B cell (primary cell): ENCODE data around the gene MLEC. TPM values are rescaled to one million over a fixed set of nuclear protein-coding genes. Genes with fewer than 3 reads are reported as not detected.

Experiments used
- ATAC-seq: fragments of 200-7000 bp; cut with Tn5 transposase; one replicate; pipeline ENCODE4 v1.10.0; 2021; ENCODE audit warnings: low read depth, mild to moderate bottlenecking, moderate number of reproducible peaks, moderate library complexity
- CTCF ChIA-PET: fragments of 350-600 bp; sonication (Branson Sonifier 250); formaldehyde crosslinking; loops from one replicate; lab custom pipeline; 2021; ENCODE audit warnings: antibody characterized with exemption, inconsistent platforms; lab: Charles Lee
- POLR2A ChIA-PET: fragments of 350-600 bp; sonication (Branson Sonifier 250); formaldehyde crosslinking; loops from one replicate; lab custom pipeline; 2021; ENCODE audit warnings: antibody characterized with exemption; lab: Charles Lee
- DNase-seq: peaks from one replicate; pipeline ENCODE4 v3.0.0; 2013
- H2AFZ ChIP-seq: 2 replicates; pipeline ENCODE4 v1.6.1; 2012; ENCODE audit warnings: mild to moderate bottlenecking, low read depth, low read length; ENCODE audit not compliant: insufficient read depth, poor library complexity, severe bottlenecking
- H3K27ac ChIP-seq, 2 donors: 1 replicate in 1 of 2; 2 replicates in 1 of 2; pipeline ENCODE4 v1.5.1; 2012 to 2013; ENCODE audit warnings: low read length in 2 of 2, mild to moderate bottlenecking in 2 of 2, moderate library complexity in 1 of 2
- H3K27me3 ChIP-seq, 4 experiments: fragments of 200-600 bp in 1 of 4; sonication (generic) in 1 of 4; replicated peaks in 1 of 4; 1 replicate in 2 of 4; 2 replicates in 2 of 4; pipeline versions ENCODE4 v1.6.1 to v1.7.0; 2013 to 2016; ENCODE audit warnings: low read length in 3 of 4, mild to moderate bottlenecking in 2 of 4, mixed read lengths in 1 of 4, moderate library complexity in 1 of 4; ENCODE audit not compliant: insufficient read depth in 4 of 4, control insufficient read depth in 3 of 4; ENCODE audit errors: control extremely low read depth in 1 of 4
- H3K36me3 ChIP-seq, 2 experiments: replicated peaks in 1 of 2; 1 replicate in 1 of 2; 2 replicates in 1 of 2; pipeline versions ENCODE4 v1.6.1 to v1.7.1; 2013; ENCODE audit warnings: low read length in 1 of 2; ENCODE audit not compliant: insufficient read depth in 2 of 2, control insufficient read depth in 1 of 2; ENCODE audit errors: control extremely low read depth in 1 of 2, extremely low read depth in 1 of 2
- H3K4me1 ChIP-seq, 2 donors: fragments of 200-600 bp in 1 of 2; sonication (generic) in 1 of 2; 1 replicate in 1 of 2; 2 replicates in 1 of 2; pipeline versions ENCODE4 v1.5.1 to v1.6.1; 2013 to 2017; ENCODE audit warnings: low read length in 2 of 2; ENCODE audit not compliant: control insufficient read depth in 2 of 2, insufficient read depth in 2 of 2
- H3K4me2 ChIP-seq: replicated peaks from 2 replicates; pipeline ENCODE3; 2012; ENCODE audit warnings: mild to moderate bottlenecking, low read depth, low read length; ENCODE audit not compliant: poor library complexity, severe bottlenecking
- H3K4me3 ChIP-seq, 5 experiments: fragments of 200-600 bp in 1 of 5; sonication (generic) in 1 of 5; 1 replicate in 3 of 5; 2 replicates in 2 of 5; pipeline versions ENCODE4 v1.5.1 to v1.7.0; 2011 to 2016; ENCODE audit warnings: low read length in 4 of 5, mild to moderate bottlenecking in 4 of 5, low read depth in 2 of 5, control low read depth in 1 of 5, moderate library complexity in 1 of 5; ENCODE audit not compliant: insufficient read depth in 1 of 5; ENCODE audit errors: control extremely low read depth in 1 of 5, extremely low read depth in 1 of 5
- H3K79me2 ChIP-seq: fragments of 200-600 bp; sonication (generic); one replicate; pipeline ENCODE4 v1.6.0; 2016; ENCODE audit warnings: low read length; ENCODE audit not compliant: control insufficient read depth, insufficient read depth
- H3K9ac ChIP-seq: fragments of 200-600 bp; sonication (generic); 2 replicates; pipeline ENCODE4 v1.6.1; 2017; ENCODE audit warnings: mild to moderate bottlenecking, low read length, moderate library complexity
- H3K9me3 ChIP-seq, 3 donors: one replicate each; pipeline versions ENCODE4 v1.6.1 to v1.7.1; 2013; ENCODE audit warnings: low read length in 2 of 3; ENCODE audit not compliant: control insufficient read depth in 2 of 3, insufficient read depth in 1 of 3; ENCODE audit errors: control extremely low read depth in 1 of 3
- H4K20me1 ChIP-seq: 2 replicates; pipeline ENCODE4 v1.6.0; 2012; ENCODE audit warnings: mild to moderate bottlenecking, low read length; ENCODE audit not compliant: insufficient read depth, control insufficient read depth, poor library complexity, severe bottlenecking
- H3K27ac Mint-ChIP-seq: one replicate; pipeline ENCODE4 v1.8.0; 2021; ENCODE audit warnings: mixed read lengths
- H3K27me3 Mint-ChIP-seq: one replicate; pipeline ENCODE4 v1.8.0; 2021; ENCODE audit warnings: mixed read lengths
- H3K4me1 Mint-ChIP-seq: one replicate; pipeline ENCODE4 v1.8.0; 2021; ENCODE audit warnings: mixed read lengths
- H3K4me3 Mint-ChIP-seq: one replicate; pipeline ENCODE4 v1.8.0; 2021; ENCODE audit warnings: mixed read lengths
- H3K9me3 Mint-ChIP-seq: one replicate; pipeline ENCODE4 v1.8.0; 2022; ENCODE audit warnings: mixed read lengths; ENCODE audit not compliant: insufficient read depth
- CTCF ChIP-seq: fragments of 200-600 bp; IDR thresholded peaks from one replicate; pipeline ENCODE4 v1.8.0; 2022; ENCODE audit warnings: antibody characterized with exemption, mild to moderate bottlenecking
- EZH2 ChIP-seq: IDR thresholded peaks from 2 replicates; pipeline ENCODE4 v1.6.1; 2012; ENCODE audit warnings: borderline replicate concordance, low read depth, mild to moderate bottlenecking, moderate library complexity, low read length; ENCODE audit not compliant: insufficient read depth, poor library complexity, severe bottlenecking
- WGBS: methylation state at CpG from one replicate; pipeline ENCODE4 v1.1.5; 2013; ENCODE audit warnings: missing lambda C conversion rate; ENCODE audit not compliant: insufficient coverage; 5-methylcytosine and 5-hydroxymethylcytosine counted together
- intact Hi-C: fragments of 100-400 bp; cut with micrococcal nuclease; formaldehyde crosslinking; loops from one replicate; pipeline ENCODE4 v1.10.0; 2022
- polyA plus RNA-seq: library from polyadenylated mRNA; depleted of rRNA; stranded (reverse); fragments of >200 nt; gene quantifications from 2 replicates; pipeline ENCODE4 v1.2.3, GENCODE V29; 2012
- total RNA-seq, 2 donors: library from RNA; stranded (reverse); fragments of 120-200 nt in 1 of 2; gene quantifications; 1 replicate in 1 of 2; 2 replicates in 1 of 2; pipeline versions ENCODE4 v1.2.3 to v1.2.4, GENCODE V29; 2013 to 2022

Gene MLEC
- total and polyA plus RNA-seq, 2 donors (not counting 1 experiment from before 2014, with no cell fraction given): 5.5 to 52.6 TPM

- Histone ChIP-seq H3K36me3 (peaks cover 9 to 79% of the 10 kb centered on the region in 2 experiments), H3K4me1 (peaks cover 3 to 7% of the 10 kb centered on the region in 2 donors), H3K4me2 (no peak overlapping the region), H3K27me3 (no peaks in the 10 kb centered on the region), H3K79me2 (peaks cover 12% of the 10 kb centered on the region), H4K20me1 (no peaks in the 10 kb centered on the region), H3K9me3 (no peaks in the 10 kb centered on the region), H3K27ac (no peak overlapping the region), H2AFZ (no peak overlapping the region), H3K4me3 (no peak overlapping the region), H3K9ac (no peak overlapping the region)
- WGBS: no CpG with 5 or more reads among the region's 3 CpGs
- DNase-seq (no peak), ATAC-seq (no peak)
- H3K4me1 Mint-ChIP-seq: peaks cover 8% of the 10 kb centered on the region
- H3K4me3 Mint-ChIP-seq: no peak overlapping the region
- no peaks in the 10 kb centered on the region for H3K9me3 Mint-ChIP-seq
- CTCF ChIA-PET: interaction anchor here (1.0 to 1.8 kb wide), 4 partner anchors 16 to 273 kb away, joined by 3 to 5 read pairs (median 3); no protein-coding TSS in a partner anchor
- no peak overlapping the region for H3K27ac Mint-ChIP-seq
- POLR2A ChIA-PET: interaction anchor here (0.5 to 1.3 kb wide), 3 partner anchors 9 to 36 kb away, joined by 4 to 6 read pairs (median 5); partner anchors contain the start of gene MLEC
- intact Hi-C loops: no loop called here
- H3K27me3 Mint-ChIP-seq: no peaks in the 10 kb centered on the region
- TF ChIP-seq EZH2: no peak
- TF ChIP-seq CTCF: no peak
Observed at GRCh38 chr12:120698665-120699064, 11.7 kb downstream of the MLEC start.

- Histone ChIP-seq H3K36me3 (peaks cover 5 to 71% of the 10 kb centered on the region in 2 experiments), H3K4me3 (no peak overlapping the region), H3K4me2 (no peak overlapping the region), H3K79me2 (peaks cover 5% of the 10 kb centered on the region), H3K27ac (no peak overlapping the region), H4K20me1 (no peaks in the 10 kb centered on the region), H3K9ac (no peak overlapping the region), H3K4me1 (peaks cover 3 to 7% of the 10 kb centered on the region in 2 donors), H3K27me3 (no peaks in the 10 kb centered on the region), H3K9me3 (no peaks in the 10 kb centered on the region), H2AFZ (no peak overlapping the region)
- Mint-ChIP-seq H3K27ac (no peak overlapping the region), H3K27me3 (no peaks in the 10 kb centered on the region), H3K4me3 (no peak overlapping the region), H3K9me3 (no peaks in the 10 kb centered on the region), H3K4me1 (peaks cover 8% of the 10 kb centered on the region)
- TF ChIP-seq CTCF (no peak), EZH2 (no peak)
- 98% methylated on average over 4 of the region's 7 CpGs for WGBS
- ChIA-PET POLR2A (no interaction called here), CTCF (interaction anchor here (0.7 to 4.4 kb wide), 4 partner anchors 11 to 191 kb away, joined by 3 to 19 read pairs (median 4); partner anchors contain the start of gene UNC119B)
- ATAC-seq (no peak), DNase-seq (no peak)
- intact Hi-C loops: no loop called here
Observed at GRCh38 chr12:120699553-120699952, 12.6 kb downstream of the MLEC start.
